ENCODE measurements around the gene UTP11.
"Not testable (repeated sequence)": the region's sequence is repeated elsewhere in the genome, so short reads cannot be mapped to it uniquely, and the experiment has no call there.

The UTP11 gene

DNA sequence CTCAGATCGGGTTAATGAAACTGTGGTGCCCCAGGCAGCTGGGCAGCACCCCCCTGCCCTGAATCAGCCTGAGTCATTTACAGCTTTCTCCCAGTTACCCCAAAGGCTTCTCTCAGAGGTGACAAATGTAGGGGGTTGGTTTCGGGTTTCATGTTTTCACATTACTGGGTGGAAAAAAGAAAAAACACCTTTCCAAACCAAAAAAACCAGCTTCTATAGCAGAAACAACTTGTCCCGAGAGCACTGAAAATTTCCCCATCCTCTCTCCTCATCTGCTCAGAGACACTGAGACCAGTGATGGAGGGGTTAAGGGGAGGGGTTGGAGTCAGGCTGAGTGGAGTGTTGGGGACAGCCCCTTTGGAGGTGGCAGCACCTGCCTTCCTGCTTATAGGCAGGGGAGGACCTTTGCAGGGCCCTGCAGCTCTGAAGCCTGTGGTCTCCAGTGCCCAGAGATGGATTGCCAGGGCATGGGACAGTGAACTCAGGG is 15.6 kb downstream of the UTP11 start:
- peak; percentile 43 for DNase-seq

DNA sequence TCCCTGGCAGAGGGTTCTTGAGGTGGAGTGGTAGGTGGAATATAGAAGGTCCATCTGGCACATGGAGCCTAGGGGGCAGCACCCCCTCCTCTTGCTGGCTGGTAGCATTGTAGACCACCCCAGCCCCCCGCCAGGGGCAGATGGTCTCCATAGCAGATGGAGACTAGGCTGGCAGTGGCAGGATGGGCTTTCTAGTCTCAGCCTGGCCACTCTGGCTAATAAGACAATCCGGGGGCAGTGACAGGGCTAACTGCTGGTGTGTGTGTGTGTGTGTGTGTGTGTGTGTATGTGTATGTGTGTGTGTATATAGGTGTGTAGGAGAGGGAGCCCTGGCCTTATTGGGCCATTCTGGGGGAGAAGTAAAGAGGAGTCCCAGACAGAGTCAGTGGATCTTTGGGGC is 16.1 kb downstream of the UTP11 start:
- DNase-seq: no peak

DNA sequence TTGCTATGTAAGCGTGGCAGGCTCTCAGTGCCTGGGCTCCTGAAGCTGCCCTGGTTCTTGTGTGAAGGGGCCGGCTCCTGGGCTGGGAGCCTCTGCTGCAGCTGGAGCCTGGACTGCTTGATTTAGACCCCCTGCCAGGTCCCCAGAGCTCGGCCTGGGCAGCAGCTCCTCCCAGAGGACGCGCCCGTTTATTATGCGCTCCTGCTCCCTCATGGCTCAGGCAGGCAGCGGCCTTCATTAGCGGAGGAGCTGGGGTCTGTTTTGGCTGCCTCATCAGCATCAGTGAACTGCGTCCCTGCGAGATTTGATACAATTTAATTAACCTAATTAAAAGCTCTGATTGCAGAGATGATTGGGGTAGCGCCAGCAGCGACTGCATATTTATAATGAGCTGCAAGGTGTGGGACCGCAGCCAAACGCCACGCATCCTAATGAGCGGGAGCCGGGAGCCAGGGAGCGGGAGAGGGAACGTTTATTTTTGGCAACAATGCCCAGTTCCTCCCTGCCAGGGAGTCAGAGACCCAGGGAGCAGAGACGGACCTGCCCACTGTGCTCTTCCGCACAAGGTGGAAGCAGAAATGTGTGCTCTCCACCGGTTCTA is 16.6 kb downstream of the UTP11 start:
- DNase-seq: peak; percentile 59

DNA sequence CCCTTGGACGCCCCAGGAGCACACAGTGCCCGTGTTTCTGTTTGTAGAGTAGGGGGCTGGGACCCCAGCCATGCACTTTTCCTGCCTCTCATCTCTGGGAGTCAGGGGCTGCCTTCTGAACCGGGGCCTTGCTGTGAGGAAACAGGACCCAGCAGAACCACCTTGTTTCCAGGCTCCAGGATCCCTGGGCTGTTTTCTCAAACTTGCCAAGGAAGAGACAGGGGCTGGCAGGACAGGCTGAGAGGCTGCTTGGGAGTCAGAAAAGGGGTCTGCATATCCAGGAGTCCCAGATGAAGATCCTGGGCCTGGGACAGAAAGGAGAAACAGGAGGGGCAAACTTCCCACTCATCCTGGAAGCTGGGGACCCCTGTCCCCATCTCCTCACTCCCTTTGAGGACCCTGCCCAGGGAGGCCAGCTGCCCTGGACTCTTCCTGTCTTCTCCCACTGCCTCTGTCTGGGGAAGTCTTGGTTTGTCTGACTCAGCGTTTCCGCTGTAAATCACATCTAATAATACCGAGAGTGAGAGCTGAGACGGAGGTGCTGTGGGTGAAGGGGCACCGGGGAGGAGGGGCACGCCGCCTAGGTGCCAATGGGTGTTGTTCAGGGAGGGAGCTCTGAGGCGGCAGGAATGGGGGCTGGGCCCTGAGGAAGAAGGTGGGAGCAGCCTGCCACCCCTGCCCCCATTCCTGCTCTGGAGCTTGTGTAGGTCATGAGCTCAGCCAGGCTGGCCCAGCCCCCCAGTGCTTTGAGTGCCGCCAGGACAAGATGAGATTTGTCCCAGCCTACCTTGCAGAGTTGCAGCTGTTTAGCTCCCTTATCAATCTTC is 17.4 kb downstream of the UTP11 start:
- no peak for DNase-seq

DNA sequence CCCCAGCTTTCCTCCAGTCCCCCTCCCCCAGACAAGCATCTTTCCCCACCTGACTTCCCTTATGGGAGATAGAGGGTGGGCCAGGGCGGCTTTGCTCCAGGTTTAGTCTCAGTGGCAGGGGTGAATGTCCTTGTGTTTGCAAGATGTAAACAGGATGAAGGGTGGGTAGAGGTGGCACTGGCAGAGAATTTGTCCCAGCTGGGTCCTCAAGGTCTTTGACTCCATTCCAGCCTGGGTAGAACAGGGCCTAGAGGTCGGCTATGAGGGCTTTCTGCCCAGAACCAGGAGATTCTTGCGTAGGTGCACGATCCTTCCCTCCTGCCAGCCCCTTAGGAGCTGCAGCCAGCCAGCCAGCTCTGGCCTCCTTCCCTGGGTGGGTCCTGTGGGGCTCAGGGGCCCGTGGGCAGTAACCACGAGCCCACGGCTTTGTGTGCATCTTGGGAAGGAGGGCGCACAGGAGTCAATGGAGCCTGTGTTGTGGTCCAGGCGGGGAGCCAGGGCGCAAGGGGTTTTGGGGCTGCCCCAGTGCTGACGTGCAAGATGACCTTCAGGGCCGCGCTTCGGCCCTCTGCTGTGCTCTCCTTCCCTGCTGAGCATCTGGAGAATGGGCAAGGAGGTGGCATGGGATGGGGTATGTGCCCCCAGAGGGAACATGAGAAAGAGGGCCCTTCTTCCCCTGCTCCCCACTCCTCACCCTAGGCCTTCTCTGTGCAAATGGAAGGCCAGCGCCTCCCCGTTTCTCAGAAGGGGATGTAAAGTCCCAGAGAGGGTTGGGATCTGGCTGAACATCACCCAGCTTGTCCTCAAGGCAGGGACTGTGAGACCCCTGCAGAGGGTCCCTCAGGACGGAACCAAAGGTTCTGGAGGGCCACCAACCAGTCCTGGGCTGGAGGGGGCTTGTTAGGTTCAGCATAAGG is 18.3 kb downstream of the UTP11 start:
- no peak for DNase-seq

DNA sequence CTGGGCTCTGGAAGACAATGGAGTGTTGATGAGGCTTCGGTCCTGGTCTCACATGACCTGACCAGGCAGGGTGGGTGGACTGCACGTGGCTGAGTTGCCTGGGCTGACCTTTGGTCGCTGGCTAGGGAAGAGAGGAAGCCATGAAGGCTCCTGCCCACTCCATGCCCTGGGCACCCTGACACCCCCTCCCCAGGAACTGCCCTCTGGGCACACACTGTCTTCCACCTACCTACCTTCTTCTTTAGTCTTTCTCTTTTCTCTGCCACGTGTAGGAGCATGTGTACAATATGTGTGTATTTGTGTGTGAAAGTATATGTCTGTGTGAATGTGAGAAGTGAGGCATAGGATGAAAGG is 19.0 kb downstream of the UTP11 start:
- DNase-seq: no peak

DNA sequence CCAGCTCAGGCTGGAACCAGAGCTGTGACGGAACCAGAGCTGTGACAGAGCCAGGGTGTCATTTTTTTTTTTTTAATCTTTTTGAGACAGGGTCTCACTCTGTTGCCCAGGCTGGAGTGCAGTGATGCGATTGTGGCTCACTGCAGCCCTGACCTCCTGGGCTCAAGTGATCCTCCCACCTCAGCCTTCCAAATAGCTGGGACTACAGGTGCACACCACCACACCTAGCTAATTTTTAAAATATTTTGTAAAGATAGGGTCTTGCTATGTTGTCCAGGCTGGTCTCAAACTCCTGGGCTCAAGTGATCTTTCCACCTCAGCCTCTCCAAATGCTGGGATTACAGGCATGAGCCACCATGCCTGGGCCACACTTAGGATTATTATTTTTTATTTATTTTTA is 20.5 kb downstream of the UTP11 start:
- DNase-seq: not testable (repeated sequence)

DNA sequence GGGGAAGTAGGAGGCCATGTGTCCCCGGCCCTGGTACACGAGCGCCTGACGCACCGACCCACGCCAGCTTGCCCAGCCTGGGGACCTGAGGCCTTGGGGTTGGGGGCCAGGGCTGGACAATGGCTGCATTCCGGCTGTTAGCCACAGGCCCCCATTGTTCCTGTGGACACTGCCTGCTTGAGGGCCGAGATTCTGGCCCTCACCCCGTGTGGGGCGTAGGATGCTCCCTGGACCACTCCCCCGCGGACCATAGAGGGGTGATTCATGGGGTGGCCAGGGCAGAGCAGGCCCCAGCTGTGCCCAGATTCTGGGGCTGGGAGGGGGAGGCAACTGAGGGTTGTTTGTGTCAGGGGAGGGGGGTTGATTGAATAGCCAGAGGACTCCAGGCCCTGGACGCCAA is 22.3 kb downstream of the UTP11 start:
- no peak for DNase-seq

DNA sequence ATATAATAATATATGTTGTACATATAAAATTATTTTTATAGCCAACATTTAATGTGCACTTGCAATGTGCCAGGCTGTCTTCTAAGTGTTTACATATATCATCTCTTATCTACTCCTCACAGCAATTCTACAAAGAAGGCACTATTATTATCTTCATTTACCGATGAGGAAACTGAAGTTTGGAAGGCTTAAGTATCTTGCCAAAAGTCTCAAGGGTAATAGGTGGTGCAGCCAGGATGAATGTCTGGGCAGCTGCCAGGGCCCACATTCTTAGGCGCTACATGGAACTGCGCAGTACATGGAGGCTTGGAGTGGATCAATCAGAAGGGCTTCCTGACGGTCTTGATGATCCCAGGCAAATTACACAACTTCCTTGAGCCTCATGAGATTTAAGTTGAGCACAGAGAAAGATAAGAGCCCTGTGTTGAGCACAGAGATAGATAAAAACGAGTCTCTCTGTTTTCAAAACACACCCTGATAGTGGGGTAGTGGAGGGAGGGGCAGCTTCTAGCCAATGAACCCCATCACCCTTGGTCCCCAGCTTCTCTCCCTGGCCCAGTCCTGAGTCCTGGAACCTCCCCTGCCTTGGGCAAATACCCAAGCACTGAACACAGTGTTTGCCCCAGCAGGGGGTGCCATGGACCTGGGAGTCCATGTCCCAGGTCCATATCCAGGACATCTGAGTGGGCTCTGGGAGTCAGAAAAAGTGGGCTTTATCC is 24.8 kb downstream of the UTP11 start:
- peak; percentile 66 for DNase-seq

DNA sequence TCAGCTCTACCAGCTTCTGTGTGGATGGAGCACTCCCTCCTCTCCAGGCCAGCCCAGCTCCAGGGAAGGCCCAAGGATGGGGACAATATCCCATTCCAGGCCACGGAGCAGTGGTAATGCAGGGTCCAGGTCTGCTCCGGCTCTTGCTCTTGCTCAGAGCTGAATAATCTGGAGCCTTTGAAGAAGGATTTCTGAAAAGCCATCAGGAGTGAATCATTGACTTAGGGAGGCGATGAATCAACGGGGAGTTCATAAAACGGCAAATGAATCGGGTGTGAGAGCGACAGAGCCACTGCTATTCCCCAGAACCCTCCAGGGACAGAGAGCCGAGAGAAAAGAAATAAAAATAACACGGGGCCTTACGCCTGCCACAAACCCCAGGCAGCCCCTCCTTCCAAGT is 26.3 kb downstream of the UTP11 start:
- no peak for DNase-seq

DNA sequence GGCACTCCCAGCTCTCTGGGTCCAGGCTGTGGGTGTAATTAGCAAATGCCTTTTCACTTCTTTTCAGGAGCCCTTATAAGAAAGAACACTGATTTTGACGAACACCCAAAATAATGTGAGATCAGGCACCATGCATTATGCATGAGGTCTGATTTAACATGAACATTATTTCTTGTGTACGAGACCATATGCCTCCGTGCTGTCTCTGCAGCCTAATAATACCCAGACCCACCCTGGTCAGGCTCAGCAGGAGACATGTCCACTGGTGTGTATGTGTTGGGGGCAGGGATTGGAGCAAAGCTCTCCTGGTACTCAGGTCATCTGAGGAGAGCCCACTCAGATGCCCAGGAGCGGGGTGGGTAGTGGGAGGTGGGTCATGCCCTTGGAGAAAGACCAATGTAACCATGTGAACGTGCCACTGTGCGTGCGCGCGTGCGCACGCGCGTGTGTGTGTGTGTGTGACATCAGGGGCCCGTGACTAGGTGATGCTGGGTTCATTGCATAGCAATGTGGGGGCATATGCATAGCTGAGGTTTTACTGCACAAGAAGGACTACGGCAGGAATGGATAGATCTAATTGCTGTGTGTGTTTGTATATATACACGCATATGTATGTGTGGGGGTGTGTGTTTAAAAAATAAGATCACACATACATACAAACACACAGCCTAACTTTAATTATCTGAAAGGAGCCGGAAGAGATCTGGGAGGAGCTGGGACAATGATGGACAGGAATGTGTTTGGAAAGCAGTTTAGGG is 27.0 kb downstream of the UTP11 start:
- no peak for DNase-seq

DNA sequence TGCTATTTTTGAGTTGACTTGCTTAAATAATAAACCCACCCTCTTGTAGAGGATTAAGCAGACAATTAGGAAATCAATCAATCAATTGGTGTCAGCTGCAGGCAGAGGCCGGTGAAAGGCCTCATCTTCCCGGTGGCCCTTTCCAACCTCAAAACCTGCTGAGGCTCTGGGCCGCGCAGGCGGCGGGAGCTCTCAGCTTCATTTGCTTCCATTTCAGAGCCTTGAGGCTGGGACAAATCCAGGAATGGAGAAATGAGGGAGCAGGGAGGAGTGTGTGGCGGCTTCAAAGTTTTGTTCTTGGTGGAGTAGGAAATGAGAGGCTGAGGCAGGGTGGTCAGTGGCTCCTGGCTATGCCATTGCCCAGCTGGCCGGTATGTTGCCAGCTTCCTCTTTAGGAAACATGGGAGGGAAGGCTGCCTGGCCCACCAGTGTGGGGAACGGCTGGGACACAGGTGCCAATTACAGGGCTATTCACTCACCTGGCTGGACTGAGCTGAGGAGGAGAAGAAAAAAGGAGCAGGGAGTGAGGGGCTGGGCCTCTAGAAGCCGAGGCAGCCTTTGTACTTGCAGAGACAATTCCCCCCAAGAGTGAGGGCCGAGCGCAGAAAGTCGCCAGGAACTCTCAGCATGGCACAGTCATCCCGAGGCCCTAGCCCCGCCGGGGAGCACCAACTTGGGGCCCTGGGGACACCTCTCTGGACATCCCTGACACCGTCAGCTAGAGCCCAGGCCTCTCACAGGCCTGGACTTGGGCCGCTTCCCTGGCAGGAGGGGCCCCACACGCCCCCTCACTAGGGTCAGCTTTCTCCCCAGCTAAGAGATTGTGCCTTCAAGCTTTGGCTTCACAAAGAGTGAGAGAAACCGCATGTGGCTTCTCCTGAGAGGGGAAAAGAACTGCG is 29.7 kb downstream of the UTP11 start:
- no peak for DNase-seq

DNA sequence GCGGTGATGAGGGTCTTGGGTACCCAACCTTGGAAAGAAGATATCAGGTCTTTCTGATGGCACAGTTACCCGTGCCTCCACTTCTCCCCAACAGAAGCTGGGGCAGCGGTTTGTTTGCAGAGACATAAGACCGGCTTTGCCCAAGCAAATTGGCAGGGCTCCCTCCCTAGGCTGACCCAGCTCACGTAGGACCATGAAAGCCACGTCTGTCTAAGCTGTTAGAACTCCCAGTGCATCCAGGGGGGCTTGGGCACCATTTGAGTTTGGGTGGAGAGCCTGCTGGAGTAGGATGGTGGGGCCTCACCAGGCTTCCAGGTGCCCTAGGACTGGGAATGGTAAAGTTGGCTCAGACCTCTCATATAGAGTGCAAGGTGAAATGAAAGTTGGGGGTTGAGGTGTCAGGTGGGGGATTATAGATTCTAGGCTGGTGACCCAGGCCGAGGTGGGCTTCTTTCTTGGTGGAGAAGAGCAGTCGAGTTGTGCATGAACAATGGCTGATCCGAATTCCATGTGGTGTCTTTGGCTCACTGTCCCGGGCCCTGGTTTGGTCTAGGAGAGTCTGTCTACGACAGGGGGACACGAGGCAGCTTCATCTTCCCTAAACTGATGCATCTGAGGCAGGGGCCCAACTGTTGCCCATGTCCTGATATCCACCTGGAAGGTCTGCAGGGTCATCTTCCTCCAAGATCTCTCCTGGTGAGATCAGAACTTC is 30.7 kb downstream of the UTP11 start:
- no peak for DNase-seq

DNA sequence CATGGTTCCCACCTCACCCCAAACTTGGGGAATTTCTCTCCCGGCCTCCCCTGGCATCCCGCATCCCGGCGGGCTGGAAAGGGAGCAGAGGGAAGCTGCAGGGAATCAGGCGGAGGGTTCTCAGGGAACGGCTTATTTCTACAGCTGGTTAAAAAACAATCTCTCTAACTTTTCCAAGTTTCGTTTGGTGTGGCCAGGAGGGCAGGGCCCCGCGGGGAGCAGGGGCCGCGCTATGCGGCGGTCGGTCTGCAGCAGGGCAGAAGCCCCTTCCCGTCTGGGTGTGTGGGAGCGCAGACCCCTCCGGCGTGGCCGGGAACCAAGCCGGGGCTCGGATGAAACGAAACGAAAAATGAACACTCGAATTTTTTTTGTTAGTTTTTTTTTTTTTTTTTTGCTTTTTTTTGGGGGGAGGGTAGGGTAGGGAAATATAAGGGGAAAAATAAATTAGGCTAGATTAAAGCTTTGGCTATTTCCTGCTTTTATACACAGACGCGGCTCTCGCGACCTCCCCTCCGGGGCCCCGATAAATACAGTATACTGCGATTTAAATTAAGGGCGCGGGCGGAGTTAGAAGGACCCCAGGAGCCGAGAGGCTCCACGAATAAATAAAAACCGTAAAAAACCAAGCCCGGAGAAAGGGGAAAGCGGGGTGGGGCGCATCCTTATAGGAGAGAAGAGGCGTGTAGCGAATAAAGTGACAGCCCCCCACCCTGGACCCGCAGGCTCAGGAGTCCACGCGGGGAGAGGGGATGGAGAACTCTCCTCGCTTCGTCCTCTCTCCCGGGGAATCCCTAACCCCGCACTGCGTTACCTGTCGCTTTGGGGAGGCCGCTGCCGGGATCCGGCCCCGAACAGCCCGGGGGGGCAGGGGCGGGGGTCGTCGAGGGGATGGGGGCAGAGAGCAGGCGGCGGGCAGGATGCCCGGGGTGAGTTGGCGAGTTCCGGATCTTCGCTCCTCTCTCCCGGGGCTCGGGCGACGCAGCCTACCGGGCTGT is 32.0 kb downstream of the UTP11 start:
- DNase-seq: no peak

DNA sequence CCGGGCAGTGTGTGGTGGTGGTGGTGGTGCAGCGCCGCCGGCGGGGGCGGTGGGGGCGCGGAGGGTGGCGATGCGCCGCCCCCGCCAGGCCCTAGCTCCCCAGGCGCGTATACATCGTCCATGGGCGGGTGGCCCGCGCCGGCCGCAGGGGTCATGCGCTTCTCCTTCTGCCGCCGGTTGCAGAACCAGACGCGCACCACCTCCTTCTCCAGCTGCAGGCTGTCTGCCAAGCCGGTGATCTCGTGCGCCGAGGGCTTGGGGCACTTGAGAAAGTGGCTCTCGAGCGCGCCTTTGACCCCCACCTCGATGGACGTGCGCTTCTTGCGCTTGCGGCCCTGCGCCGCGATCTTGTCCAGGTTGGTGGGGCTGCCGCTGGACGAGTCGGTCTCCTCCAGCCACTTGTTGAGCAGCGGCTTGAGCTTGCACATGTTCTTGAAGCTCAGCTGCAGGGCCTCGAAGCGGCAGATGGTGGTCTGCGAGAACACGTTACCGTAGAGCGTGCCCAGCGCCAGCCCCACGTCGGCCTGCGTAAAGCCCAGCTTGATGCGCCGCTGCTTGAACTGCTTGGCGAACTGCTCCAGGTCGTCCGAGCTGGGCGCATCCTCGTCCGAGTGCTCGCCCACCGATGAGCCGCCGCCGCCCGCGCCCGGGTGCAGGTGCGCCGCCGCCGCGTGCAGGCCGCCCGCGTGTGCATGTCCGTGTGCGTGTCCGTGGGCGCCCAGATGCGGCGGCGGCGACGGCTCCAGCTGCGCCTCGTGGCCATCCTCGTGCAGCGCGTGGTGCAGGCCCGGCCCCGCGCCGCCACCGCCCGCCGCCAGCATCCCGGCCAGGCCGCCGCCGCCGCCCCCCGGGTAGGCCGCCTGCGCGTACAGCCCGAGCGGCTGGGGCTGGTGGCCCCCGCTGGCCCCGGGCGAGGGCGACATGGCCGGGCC is 33.1 kb downstream of the UTP11 start:
- DNase-seq: peak; percentile 69

DNA sequence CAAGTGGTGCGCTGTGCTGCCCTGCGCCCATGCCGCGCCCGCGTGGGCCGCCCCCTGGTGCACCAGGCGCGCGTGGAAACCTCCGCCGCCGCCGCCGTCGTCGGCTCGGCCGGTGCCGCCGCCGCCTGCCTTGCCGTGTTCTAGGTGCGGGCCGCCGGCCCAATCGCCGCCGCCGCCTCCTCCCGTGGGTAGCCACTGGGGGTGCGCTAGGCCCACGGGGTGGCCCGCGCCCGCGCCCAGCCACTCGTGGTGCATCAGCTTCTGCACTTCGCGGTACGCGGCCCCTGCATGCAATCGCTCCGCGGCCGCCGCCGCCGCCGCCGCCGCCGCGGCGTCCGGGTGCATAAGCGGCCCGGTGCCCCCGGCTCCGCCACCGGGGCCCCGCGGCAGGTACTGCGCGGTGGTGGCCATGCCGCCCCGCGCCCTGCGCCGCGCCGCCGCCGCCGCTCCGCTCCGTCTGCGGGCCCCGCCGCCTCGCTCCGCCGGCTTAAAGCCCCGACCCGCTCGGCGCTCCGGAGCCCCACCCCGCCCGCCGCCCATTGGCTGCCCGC is 33.9 kb downstream of the UTP11 start, which contains the start of gene POU3F1:
Gene POU3F1, minus strand, starts transcription at position 461 of the 551 bp plus-strand sequence. Its CDS starts 50 bp downstream, at position 411.
- DNase-seq: no peak

DNA sequence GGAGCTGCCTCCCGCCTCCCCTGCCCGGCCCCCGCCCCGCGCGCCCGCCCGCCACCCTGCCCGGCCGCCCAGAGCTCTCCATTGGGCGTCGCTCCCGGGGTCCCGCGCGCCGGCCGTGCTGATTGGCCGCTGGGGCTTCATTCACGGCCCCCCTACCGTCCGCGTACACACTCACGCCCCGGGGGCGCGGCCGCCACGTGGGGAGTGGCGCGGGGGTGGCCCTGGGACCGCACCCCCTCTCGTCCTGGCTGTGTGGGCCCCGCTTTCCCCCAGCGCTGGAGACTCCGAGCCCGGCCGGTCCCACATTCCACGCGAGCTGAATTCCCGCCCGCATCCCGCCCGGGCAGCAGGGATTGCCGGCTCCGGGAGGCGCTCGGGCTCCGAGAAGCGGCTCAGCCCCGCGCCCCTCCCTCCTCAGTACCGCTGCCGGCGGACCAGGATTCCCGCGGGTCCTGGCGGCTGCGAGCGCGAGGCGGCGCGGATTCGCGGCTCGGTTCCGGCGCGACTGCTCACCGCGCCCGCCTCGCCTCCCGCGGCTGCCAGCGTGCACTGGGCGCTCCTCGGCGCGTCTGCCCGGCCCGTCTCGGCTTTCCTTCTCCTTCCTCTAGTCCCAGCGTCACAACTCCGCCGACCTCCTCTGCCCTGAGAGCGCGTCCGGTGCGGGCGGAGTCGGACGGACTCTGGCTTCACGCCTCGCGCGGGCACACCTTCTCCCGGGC is 34.5 kb downstream of the UTP11 start:
- DNase-seq: peak; percentile 93

Measured in NCI-H2029 (cell line).